Measurements from ENCODE around the gene TBC1D14.

The TBC1D14 gene

GRCh38 chr4:7049295-7049694, 139.7 kb downstream of the TBC1D14 start:
- peaks cover 14% of the 10 kb centered on the region; the same call in 1 of the 2 replicates for H3K4me1 ChIP-seq
- H3K9me3 ChIP-seq: no peaks in the 10 kb centered on the region
- TF ChIP-seq, protein P1, sequence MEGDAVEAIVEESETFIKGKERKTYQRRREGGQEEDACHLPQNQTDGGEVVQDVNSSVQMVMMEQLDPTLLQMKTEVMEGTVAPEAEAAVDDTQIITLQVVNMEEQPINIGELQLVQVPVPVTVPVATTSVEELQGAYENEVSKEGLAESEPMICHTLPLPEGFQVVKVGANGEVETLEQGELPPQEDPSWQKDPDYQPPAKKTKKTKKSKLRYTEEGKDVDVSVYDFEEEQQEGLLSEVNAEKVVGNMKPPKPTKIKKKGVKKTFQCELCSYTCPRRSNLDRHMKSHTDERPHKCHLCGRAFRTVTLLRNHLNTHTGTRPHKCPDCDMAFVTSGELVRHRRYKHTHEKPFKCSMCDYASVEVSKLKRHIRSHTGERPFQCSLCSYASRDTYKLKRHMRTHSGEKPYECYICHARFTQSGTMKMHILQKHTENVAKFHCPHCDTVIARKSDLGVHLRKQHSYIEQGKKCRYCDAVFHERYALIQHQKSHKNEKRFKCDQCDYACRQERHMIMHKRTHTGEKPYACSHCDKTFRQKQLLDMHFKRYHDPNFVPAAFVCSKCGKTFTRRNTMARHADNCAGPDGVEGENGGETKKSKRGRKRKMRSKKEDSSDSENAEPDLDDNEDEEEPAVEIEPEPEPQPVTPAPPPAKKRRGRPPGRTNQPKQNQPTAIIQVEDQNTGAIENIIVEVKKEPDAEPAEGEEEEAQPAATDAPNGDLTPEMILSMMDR (IDR thresholded peaks at IDR 0.05; ENCODE audit: low read depth, low read length): no peak
- H3K36me3 ChIP-seq: peaks cover 14% of the 10 kb centered on the region
- DNase-seq: no peak
- H3K27me3 ChIP-seq: no peaks in the 10 kb centered on the region
- H3K4me3 ChIP-seq (ENCODE audit: low read depth, low read length): no peak overlapping the region

GRCh38 chr4:7049739-7050138, 140.1 kb downstream of the TBC1D14 start:
- Histone ChIP-seq H3K9me3 (no peaks in the 10 kb centered on the region), H3K36me3 (peaks cover 19% of the 10 kb centered on the region), H3K4me1 (peaks cover 14% of the 10 kb centered on the region; the same call in 1 of the 2 replicates), H3K4me3 (ENCODE audit: low read depth, low read length) (no peak overlapping the region), H3K27me3 (no peaks in the 10 kb centered on the region)
- no peak for DNase-seq
- TF ChIP-seq, protein P1 (IDR thresholded peaks at IDR 0.05; ENCODE audit: low read depth, low read length): no peak

DNA sequence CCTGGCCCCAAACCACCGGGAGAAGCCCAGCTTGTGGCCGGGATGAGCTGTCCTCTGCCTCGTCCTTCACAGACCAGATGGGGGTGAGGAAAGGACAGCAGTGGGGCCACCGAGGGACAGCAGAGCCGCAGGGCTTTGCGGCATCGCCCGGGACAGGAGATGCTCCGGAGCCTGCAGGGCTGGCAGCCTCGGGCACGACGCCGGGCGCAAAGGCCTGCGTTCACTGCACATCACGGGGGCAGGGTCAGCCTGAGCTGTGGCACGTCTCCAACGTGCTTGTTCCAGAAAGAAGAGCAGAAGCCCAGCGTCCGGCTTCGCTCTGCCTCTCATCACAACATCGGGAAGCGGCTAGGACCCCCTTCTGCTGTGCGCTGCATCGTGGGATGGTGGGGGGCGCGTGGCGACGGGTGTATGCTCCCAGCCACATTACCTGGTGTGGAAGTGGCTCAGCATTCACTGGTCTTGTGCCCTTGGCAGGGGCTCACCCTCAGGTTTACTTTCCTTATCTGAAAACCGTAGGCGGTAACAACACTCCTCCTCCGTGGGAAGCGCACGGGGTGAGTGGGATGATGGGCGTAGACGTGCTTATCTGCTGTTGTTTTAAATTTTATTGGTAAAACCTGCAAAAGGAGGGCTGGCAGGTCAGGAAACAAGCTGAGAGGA, 141.0 kb downstream of the TBC1D14 start:
- Histone ChIP-seq H3K4me3 (ENCODE audit: low read depth, low read length) (no peak overlapping the region), H3K4me1 (peaks cover 10% of the 10 kb centered on the region; the same call in 1 of the 2 replicates), H3K9me3 (no peaks in the 10 kb centered on the region), H3K36me3 (peaks cover 28% of the 10 kb centered on the region), H3K27me3 (no peaks in the 10 kb centered on the region)
- TF ChIP-seq, protein P1 (IDR thresholded peaks at IDR 0.05; ENCODE audit: low read depth, low read length): no peak
- DNase-seq: no peak

DNA sequence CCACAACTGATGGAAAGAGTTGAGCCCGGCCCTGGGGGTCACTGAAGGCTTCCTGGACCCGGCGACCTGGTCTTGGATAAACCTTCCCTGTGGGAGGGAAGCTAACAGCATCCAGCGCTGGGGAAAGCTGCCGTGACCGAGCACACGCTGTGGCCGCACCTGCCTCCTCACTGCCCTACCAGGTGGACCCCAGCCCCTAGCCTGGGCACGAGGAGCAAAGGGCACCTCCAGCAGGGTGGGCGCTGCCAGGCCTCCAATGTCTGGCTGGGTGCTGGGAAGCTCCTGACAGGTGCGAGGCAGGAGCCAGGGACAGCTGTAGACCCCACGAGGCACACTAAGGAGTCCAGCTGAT, 141.5 kb downstream of the TBC1D14 start:
- no peak for DNase-seq
- TF ChIP-seq, protein P1 (IDR thresholded peaks at IDR 0.05; ENCODE audit: low read depth, low read length): no peak
- peaks cover 30% of the 10 kb centered on the region for H3K36me3 ChIP-seq

GRCh38 chr4:7051905-7052304, 142.3 kb downstream of the TBC1D14 start:
- no peaks in the 10 kb centered on the region for H3K27me3 ChIP-seq
- DNase-seq: no peak
- no peaks in the 10 kb centered on the region for H3K9me3 ChIP-seq
- H3K4me1 ChIP-seq: no peaks in the 10 kb centered on the region
- no peak overlapping the region for H3K4me3 ChIP-seq (ENCODE audit: low read depth, low read length)
- TF ChIP-seq, protein P1 (IDR thresholded peaks at IDR 0.05; ENCODE audit: low read depth, low read length): no peak
- peaks cover 34% of the 10 kb centered on the region for H3K36me3 ChIP-seq

More for the DNA sequence above, 141.5 kb downstream of the TBC1D14 start:
- no peaks in the 10 kb centered on the region for H3K9me3 ChIP-seq
- H3K4me1 ChIP-seq: peaks cover 5% of the 10 kb centered on the region; the same call in 1 of the 2 replicates
- H3K4me3 ChIP-seq (ENCODE audit: low read depth, low read length): no peak overlapping the region
- H3K27me3 ChIP-seq: no peaks in the 10 kb centered on the region

DNA sequence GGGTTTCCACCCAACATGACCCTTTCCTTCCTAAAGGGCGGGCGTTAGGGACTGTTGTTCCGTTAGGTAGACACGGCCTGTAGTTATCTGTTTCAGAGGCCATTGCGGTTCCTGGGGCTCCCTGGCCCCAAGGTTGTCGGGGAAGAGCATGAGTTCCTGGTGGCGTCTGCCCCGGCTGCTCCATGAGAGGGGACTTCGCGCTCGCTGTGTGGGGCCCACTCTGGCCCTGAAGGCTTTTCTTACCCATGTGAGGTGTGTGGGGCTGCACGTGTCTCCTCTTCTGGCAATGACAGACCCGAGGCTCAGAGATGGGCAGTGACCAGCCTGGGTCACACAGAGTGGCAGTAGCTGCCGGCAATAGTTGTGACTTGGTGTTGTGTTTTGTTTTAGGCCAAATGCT, 142.7 kb downstream of the TBC1D14 start:
- TF ChIP-seq, protein P1 (IDR thresholded peaks at IDR 0.05; ENCODE audit: low read depth, low read length): no peak
- no peak for DNase-seq

More for the DNA sequence above, 142.7 kb downstream of the TBC1D14 start:
- peaks cover 35% of the 10 kb centered on the region for H3K36me3 ChIP-seq
- no peaks in the 10 kb centered on the region for H3K9me3 ChIP-seq
- H3K27me3 ChIP-seq: no peaks in the 10 kb centered on the region
- H3K4me3 ChIP-seq (ENCODE audit: low read depth, low read length): no peak overlapping the region
- H3K4me1 ChIP-seq: no peaks in the 10 kb centered on the region

All from BE2C (cell line).